ENCODE results near the gene FTCD. TPM values are rescaled to one million over a fixed set of nuclear protein-coding genes. Genes with fewer than 3 reads are reported as not detected.

Gene FTCD
- total RNA-seq, 2 donors from 2014 or later = 0.27 TPM; not detected in 1

- H3K36me3 ChIP-seq = peaks cover 90% of the 10 kb centered on the region
- no peaks in the 10 kb centered on the region for H3K27me3 ChIP-seq (replicated peaks; ENCODE audit: insufficient read depth)
- H3K4me1 ChIP-seq (ENCODE audit: control insufficient read depth in 1 of 2, low read depth in 2 of 2) = no peaks in the 10 kb centered on the region
- DNase-seq (ENCODE audit: low spot score) (no peak), ATAC-seq (ENCODE audit: insufficient number of reproducible peaks, low FRiP score, low read depth) (no peak)
- no peak overlapping the region for H3K27ac ChIP-seq
- no peak for TF ChIP-seq CTCF (IDR thresholded peaks at IDR 0.05)
- H3K9me3 ChIP-seq = no peaks in the 10 kb centered on the region
- H3K4me3 ChIP-seq = no peak overlapping the region
These were observed 31.1 kb downstream of the FTCD start for GRCh38 chr21:46124083-46124925.

GRCh38 chr21:46122758-46123683 is 32.4 kb downstream of the FTCD start:
- Histone ChIP-seq H3K27ac (no peak overlapping the region), H3K36me3 (peaks cover 93% of the 10 kb centered on the region), H3K4me3 (no peak overlapping the region), H3K4me1 (ENCODE audit: control insufficient read depth in 1 of 2, low read depth in 2 of 2) (no peaks in the 10 kb centered on the region), H3K27me3 (replicated peaks; ENCODE audit: insufficient read depth) (no peaks in the 10 kb centered on the region), H3K9me3 (no peaks in the 10 kb centered on the region)
- ATAC-seq (ENCODE audit: insufficient number of reproducible peaks, low FRiP score, low read depth) (no peak), DNase-seq (ENCODE audit: low spot score) (no peak)
- TF ChIP-seq CTCF (IDR thresholded peaks at IDR 0.05) = no peak

GRCh38 chr21:46122237-46122671 is 33.1 kb downstream of the FTCD start:
- no peak for TF ChIP-seq CTCF (IDR thresholded peaks at IDR 0.05)
- H3K27ac ChIP-seq = peak overlapping the region in 1 of 2 donors; percentile 15

GRCh38 chr21:46121286-46122221 is 33.8 kb downstream of the FTCD start:
- DNase-seq (ENCODE audit: low spot score) (no peak), ATAC-seq (ENCODE audit: insufficient number of reproducible peaks, low FRiP score, low read depth) (no peak)
- Histone ChIP-seq H3K4me3 (no peak overlapping the region), H3K27me3 (replicated peaks; ENCODE audit: insufficient read depth) (no peaks in the 10 kb centered on the region), H3K9me3 (no peaks in the 10 kb centered on the region), H3K27ac (peak overlapping the region; percentile 6 to 15), H3K36me3 (peaks cover 93% of the 10 kb centered on the region), H3K4me1 (ENCODE audit: control insufficient read depth in 1 of 2, low read depth in 2 of 2) (no peaks in the 10 kb centered on the region)
- no peak for TF ChIP-seq CTCF (IDR thresholded peaks at IDR 0.05)

More at GRCh38 chr21:46122237-46122671, 33.1 kb downstream of the FTCD start:
- Histone ChIP-seq H3K4me1 (ENCODE audit: control insufficient read depth in 1 of 2, low read depth in 2 of 2) (no peaks in the 10 kb centered on the region), H3K27me3 (replicated peaks; ENCODE audit: insufficient read depth) (no peaks in the 10 kb centered on the region), H3K9me3 (no peaks in the 10 kb centered on the region), H3K4me3 (no peak overlapping the region), H3K36me3 (peaks cover 93% of the 10 kb centered on the region)
- DNase-seq (ENCODE audit: low spot score) = no peak
- ATAC-seq (ENCODE audit: insufficient number of reproducible peaks, low FRiP score, low read depth) = no peak

Data from thoracic aorta (tissue), 2 donors.